Keratinocyte (primary cell): ENCODE data around the gene PRPF40B. TPM values are rescaled to one million over a fixed set of nuclear protein-coding genes. Genes with fewer than 3 reads are reported as not detected.

Source experiments
- DNase-seq: peaks from one replicate; pipeline ENCODE4 v3.0.0-alpha.2; 2011; ENCODE audit warnings: low read depth, missing footprints, low spot score
- FAIRE-seq: peaks from 2 replicates; lab custom pipeline; 2011; peaks lifted over from hg19 to GRCh38; lab: Jason Lieb, UNC
- H2AFZ ChIP-seq: 2 replicates; pipeline ENCODE4 v1.6.0; 2012; ENCODE audit warnings: low read length, control low read depth, inconsistent platforms; ENCODE audit not compliant: control insufficient read depth
- H3K27ac ChIP-seq: 2 replicates; pipeline ENCODE4 v1.5.1; 2011; ENCODE audit warnings: low read length; ENCODE audit not compliant: control insufficient read depth, insufficient read depth
- H3K27me3 ChIP-seq: 3 replicates; pipeline ENCODE4 v1.6.0; 2011; ENCODE audit warnings: low read length; ENCODE audit not compliant: control insufficient read depth, insufficient read depth; ENCODE audit errors: extremely low read depth
- H3K36me3 ChIP-seq, 2 experiments: 2 replicates in 1 of 2; 3 replicates in 1 of 2; pipeline ENCODE4 v1.5.1; 2011; ENCODE audit warnings: low read length in 2 of 2, mild to moderate bottlenecking in 1 of 2; ENCODE audit not compliant: control insufficient read depth in 2 of 2, insufficient read depth in 2 of 2; ENCODE audit errors: extremely low read depth in 1 of 2
- H3K4me1 ChIP-seq: 3 replicates; pipeline ENCODE4 v1.5.1; 2011; ENCODE audit warnings: low read length; ENCODE audit not compliant: control insufficient read depth, insufficient read depth; ENCODE audit errors: extremely low read depth
- H3K4me2 ChIP-seq: 3 replicates; pipeline ENCODE4 v1.6.0; 2011; ENCODE audit warnings: low read depth, low read length; ENCODE audit not compliant: control insufficient read depth, insufficient read depth; ENCODE audit errors: extremely low read depth
- H3K4me3 ChIP-seq, 3 experiments: fragments of 200-600 bp in 1 of 3; sonication (generic) in 1 of 3; 2 replicates in 2 of 3; 3 replicates in 1 of 3; pipeline ENCODE4 v1.5.1; 2011 to 2016; ENCODE audit warnings: low read length in 3 of 3, mild to moderate bottlenecking in 3 of 3, control low read depth in 2 of 3, inconsistent platforms in 1 of 3, low read depth in 1 of 3, mixed read lengths in 1 of 3, mixed run types in 1 of 3, moderate library complexity in 1 of 3; ENCODE audit not compliant: control insufficient read depth in 2 of 3, insufficient read depth in 2 of 3; ENCODE audit errors: extremely low read depth in 1 of 3
- H3K79me2 ChIP-seq: 2 replicates; pipeline ENCODE4 v1.6.0; 2012; ENCODE audit warnings: low read length; ENCODE audit not compliant: control insufficient read depth, insufficient read depth
- H3K9ac ChIP-seq: 3 replicates; pipeline ENCODE4 v1.6.0; 2011; ENCODE audit warnings: low read length; ENCODE audit not compliant: control insufficient read depth, insufficient read depth; ENCODE audit errors: extremely low read depth
- H3K9me1 ChIP-seq: 3 replicates; pipeline ENCODE4 v1.6.0; 2011; ENCODE audit warnings: low read length; ENCODE audit not compliant: control insufficient read depth, insufficient read depth; ENCODE audit errors: extremely low read depth
- H3K9me3 ChIP-seq: 2 replicates; pipeline ENCODE4 v1.5.1; 2012; ENCODE audit warnings: low read depth, low read length; ENCODE audit not compliant: control insufficient read depth
- H4K20me1 ChIP-seq: 3 replicates; pipeline ENCODE4 v1.6.0; 2011; ENCODE audit warnings: low read length; ENCODE audit not compliant: control insufficient read depth, insufficient read depth; ENCODE audit errors: extremely low read depth
- EZH2 ChIP-seq: IDR thresholded peaks from one replicate; pipeline ENCODE4 v1.6.1; 2012; ENCODE audit warnings: inconsistent platforms, mild to moderate bottlenecking, low read length, moderate library complexity
- dilution Hi-C: fragments of 300-500 bp; cut with MboI; formaldehyde crosslinking; loops from one replicate; pipeline ENCODE4 v1.7.0; 2020; ENCODE audit warnings: low sequenced_read_pairs; ENCODE audit not compliant: extremely low pct_ligation_motif_present
- polyA plus RNA-seq, 5 experiments: library from polyadenylated mRNA; depleted of rRNA in 3 of 5; stranded (reverse) in 3 of 5; stranded (forward) in 1 of 5; unstranded in 1 of 5; fragments of >200 nt; gene quantifications; 1 replicate in 1 of 5; 2 replicates in 3 of 5; 3 replicates in 1 of 5; pipeline versions ENCODE4 v1.2.1 to v1.2.3, GENCODE V29; 2011 to 2012; ENCODE audit warnings: missing spikeins in 2 of 5, low read depth in 1 of 5, low replicate concordance in 1 of 5
- TF ChIP-seq, protein P1 (sequence below), 3 experiments: IDR thresholded peaks in 1 of 3; conservative IDR thresholded peaks in 1 of 3; optimal IDR thresholded peaks in 1 of 3; 2 replicates in 2 of 3; 3 replicates in 1 of 3; pipeline versions ENCODE3 to v1.5.1; 2011; ENCODE audit warnings: low read length in 3 of 3, mild to moderate bottlenecking in 3 of 3, moderate library complexity in 2 of 3, control low read depth in 1 of 3, inconsistent platforms in 1 of 3; ENCODE audit not compliant: insufficient read depth in 2 of 3; ENCODE audit errors: extremely low read depth in 1 of 3

The PRPF40B gene
- polyA plus RNA-seq, 1 donor (not counting 4 experiments of a cell fraction or from before 2014, with no cell fraction given): 12.7 TPM

DNA sequence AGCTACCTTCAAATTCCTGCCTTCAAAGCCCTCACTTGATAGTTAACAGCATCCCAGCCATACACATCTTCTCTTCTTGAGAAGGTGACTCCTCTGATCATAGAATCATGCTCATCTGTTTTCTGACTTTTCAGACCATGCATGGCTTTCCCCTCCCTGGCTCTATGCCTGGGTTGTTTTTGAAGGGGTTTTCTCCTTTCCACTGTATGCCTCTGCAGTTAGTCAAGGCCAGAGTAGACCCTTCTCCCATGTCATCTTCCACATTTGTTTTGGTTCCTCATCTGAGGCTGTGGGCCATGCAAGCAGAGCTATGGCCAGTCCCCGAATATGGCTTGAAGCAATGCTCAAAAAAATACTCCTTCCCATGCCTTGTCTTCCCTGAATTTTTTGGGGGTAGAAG lies 41.2 kb upstream of the PRPF40B start:
- no peaks in the 10 kb centered on the region for H3K9me3 ChIP-seq
- FAIRE-seq: no peak

DNA sequence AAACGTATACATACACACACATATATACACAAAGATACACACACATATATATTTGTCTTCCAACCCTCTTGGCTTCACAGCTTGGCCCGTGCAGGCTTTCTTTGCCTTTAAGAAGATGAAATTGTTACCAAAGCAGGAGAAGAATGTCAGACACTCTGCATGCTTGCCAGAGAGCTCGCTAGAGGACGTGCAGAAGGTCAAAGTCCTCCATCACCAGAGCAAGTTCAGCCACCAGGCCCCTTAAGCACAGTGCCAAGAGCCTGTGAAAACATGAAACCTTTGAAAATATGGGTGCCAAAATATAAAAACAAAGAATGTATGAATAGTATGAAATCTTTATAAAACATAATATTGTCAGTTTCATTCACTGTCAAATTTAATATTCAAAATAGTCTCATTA lies 40.5 kb upstream of the PRPF40B start:
- H3K27ac ChIP-seq: no peak overlapping the region
- no peaks in the 10 kb centered on the region for H4K20me1 ChIP-seq
- H2AFZ ChIP-seq: no peak overlapping the region
- no peaks in the 10 kb centered on the region for H3K79me2 ChIP-seq
- H3K9ac ChIP-seq: no peak overlapping the region
- no peak overlapping the region for H3K4me3 ChIP-seq
- TF ChIP-seq, protein P1, sequence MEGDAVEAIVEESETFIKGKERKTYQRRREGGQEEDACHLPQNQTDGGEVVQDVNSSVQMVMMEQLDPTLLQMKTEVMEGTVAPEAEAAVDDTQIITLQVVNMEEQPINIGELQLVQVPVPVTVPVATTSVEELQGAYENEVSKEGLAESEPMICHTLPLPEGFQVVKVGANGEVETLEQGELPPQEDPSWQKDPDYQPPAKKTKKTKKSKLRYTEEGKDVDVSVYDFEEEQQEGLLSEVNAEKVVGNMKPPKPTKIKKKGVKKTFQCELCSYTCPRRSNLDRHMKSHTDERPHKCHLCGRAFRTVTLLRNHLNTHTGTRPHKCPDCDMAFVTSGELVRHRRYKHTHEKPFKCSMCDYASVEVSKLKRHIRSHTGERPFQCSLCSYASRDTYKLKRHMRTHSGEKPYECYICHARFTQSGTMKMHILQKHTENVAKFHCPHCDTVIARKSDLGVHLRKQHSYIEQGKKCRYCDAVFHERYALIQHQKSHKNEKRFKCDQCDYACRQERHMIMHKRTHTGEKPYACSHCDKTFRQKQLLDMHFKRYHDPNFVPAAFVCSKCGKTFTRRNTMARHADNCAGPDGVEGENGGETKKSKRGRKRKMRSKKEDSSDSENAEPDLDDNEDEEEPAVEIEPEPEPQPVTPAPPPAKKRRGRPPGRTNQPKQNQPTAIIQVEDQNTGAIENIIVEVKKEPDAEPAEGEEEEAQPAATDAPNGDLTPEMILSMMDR (optimal IDR thresholded peaks at IDR 0.05 in 1 of 3, IDR thresholded peaks at IDR 0.05 in 1 of 3, conservative IDR thresholded peaks at IDR 0.05 in 1 of 3; ENCODE audit: extremely low read depth in 1 of 3, insufficient read depth in 2 of 3, low read length in 3 of 3): no peak
- TF ChIP-seq EZH2: no peak
- FAIRE-seq (no peak), DNase-seq (no peak)
- dilution Hi-C loops: no loop called here
- H3K9me1 ChIP-seq: no peaks in the 10 kb centered on the region
- H3K27me3 ChIP-seq: no peaks in the 10 kb centered on the region
- H3K4me2 ChIP-seq: no peak overlapping the region
- H3K4me1 ChIP-seq: no peaks in the 10 kb centered on the region
- peaks cover 0 to 13% of the 10 kb centered on the region in 2 experiments for H3K36me3 ChIP-seq
- no peaks in the 10 kb centered on the region for H3K9me3 ChIP-seq

More for the DNA sequence above, 41.2 kb upstream of the PRPF40B start:
- Histone ChIP-seq H2AFZ (no peak overlapping the region), H3K27me3 (no peaks in the 10 kb centered on the region), H3K36me3 (peaks cover 0 to 13% of the 10 kb centered on the region in 2 experiments), H3K9me1 (no peaks in the 10 kb centered on the region), H3K9ac (no peak overlapping the region), H3K4me2 (no peak overlapping the region), H4K20me1 (no peaks in the 10 kb centered on the region), H3K4me3 (no peak overlapping the region), H3K79me2 (no peaks in the 10 kb centered on the region), H3K27ac (no peak overlapping the region), H3K4me1 (no peaks in the 10 kb centered on the region)
- dilution Hi-C loops: no loop called here
- TF ChIP-seq, protein P1 (optimal IDR thresholded peaks at IDR 0.05 in 1 of 3, IDR thresholded peaks at IDR 0.05 in 1 of 3, conservative IDR thresholded peaks at IDR 0.05 in 1 of 3; ENCODE audit: extremely low read depth in 1 of 3, insufficient read depth in 2 of 3, low read length in 3 of 3): no peak
- no peak for TF ChIP-seq EZH2
- DNase-seq: no peak
